Keratinocyte (primary cell): ENCODE results near the gene TMEM169. TPM values are rescaled to one million over a fixed set of nuclear protein-coding genes. Genes with fewer than 3 reads are reported as not detected.

Source experiments
- DNase-seq: peaks from one replicate; pipeline ENCODE4 v3.0.0-alpha.2; 2011; ENCODE audit warnings: low read depth, missing footprints, low spot score
- FAIRE-seq: peaks from 2 replicates; lab custom pipeline; 2011; peaks lifted over from hg19 to GRCh38; lab: Jason Lieb, UNC
- H2AFZ ChIP-seq: 2 replicates; pipeline ENCODE4 v1.6.0; 2012; ENCODE audit warnings: low read length, control low read depth, inconsistent platforms; ENCODE audit not compliant: control insufficient read depth
- H3K27ac ChIP-seq: 2 replicates; pipeline ENCODE4 v1.5.1; 2011; ENCODE audit warnings: low read length; ENCODE audit not compliant: control insufficient read depth, insufficient read depth
- H3K27me3 ChIP-seq: 3 replicates; pipeline ENCODE4 v1.6.0; 2011; ENCODE audit warnings: low read length; ENCODE audit not compliant: control insufficient read depth, insufficient read depth; ENCODE audit errors: extremely low read depth
- H3K36me3 ChIP-seq, 2 experiments: 2 replicates in 1 of 2; 3 replicates in 1 of 2; pipeline ENCODE4 v1.5.1; 2011; ENCODE audit warnings: low read length in 2 of 2, mild to moderate bottlenecking in 1 of 2; ENCODE audit not compliant: control insufficient read depth in 2 of 2, insufficient read depth in 2 of 2; ENCODE audit errors: extremely low read depth in 1 of 2
- H3K4me1 ChIP-seq: 3 replicates; pipeline ENCODE4 v1.5.1; 2011; ENCODE audit warnings: low read length; ENCODE audit not compliant: control insufficient read depth, insufficient read depth; ENCODE audit errors: extremely low read depth
- H3K4me2 ChIP-seq: 3 replicates; pipeline ENCODE4 v1.6.0; 2011; ENCODE audit warnings: low read depth, low read length; ENCODE audit not compliant: control insufficient read depth, insufficient read depth; ENCODE audit errors: extremely low read depth
- H3K4me3 ChIP-seq, 3 experiments: fragments of 200-600 bp in 1 of 3; sonication (generic) in 1 of 3; 2 replicates in 2 of 3; 3 replicates in 1 of 3; pipeline ENCODE4 v1.5.1; 2011 to 2016; ENCODE audit warnings: low read length in 3 of 3, mild to moderate bottlenecking in 3 of 3, control low read depth in 2 of 3, inconsistent platforms in 1 of 3, low read depth in 1 of 3, mixed read lengths in 1 of 3, mixed run types in 1 of 3, moderate library complexity in 1 of 3; ENCODE audit not compliant: control insufficient read depth in 2 of 3, insufficient read depth in 2 of 3; ENCODE audit errors: extremely low read depth in 1 of 3
- H3K79me2 ChIP-seq: 2 replicates; pipeline ENCODE4 v1.6.0; 2012; ENCODE audit warnings: low read length; ENCODE audit not compliant: control insufficient read depth, insufficient read depth
- H3K9ac ChIP-seq: 3 replicates; pipeline ENCODE4 v1.6.0; 2011; ENCODE audit warnings: low read length; ENCODE audit not compliant: control insufficient read depth, insufficient read depth; ENCODE audit errors: extremely low read depth
- H3K9me1 ChIP-seq: 3 replicates; pipeline ENCODE4 v1.6.0; 2011; ENCODE audit warnings: low read length; ENCODE audit not compliant: control insufficient read depth, insufficient read depth; ENCODE audit errors: extremely low read depth
- H3K9me3 ChIP-seq: 2 replicates; pipeline ENCODE4 v1.5.1; 2012; ENCODE audit warnings: low read depth, low read length; ENCODE audit not compliant: control insufficient read depth
- H4K20me1 ChIP-seq: 3 replicates; pipeline ENCODE4 v1.6.0; 2011; ENCODE audit warnings: low read length; ENCODE audit not compliant: control insufficient read depth, insufficient read depth; ENCODE audit errors: extremely low read depth
- EZH2 ChIP-seq: IDR thresholded peaks from one replicate; pipeline ENCODE4 v1.6.1; 2012; ENCODE audit warnings: inconsistent platforms, mild to moderate bottlenecking, low read length, moderate library complexity
- dilution Hi-C: fragments of 300-500 bp; cut with MboI; formaldehyde crosslinking; loops from one replicate; pipeline ENCODE4 v1.7.0; 2020; ENCODE audit warnings: low sequenced_read_pairs; ENCODE audit not compliant: extremely low pct_ligation_motif_present
- polyA plus RNA-seq, 5 experiments: library from polyadenylated mRNA; depleted of rRNA in 3 of 5; stranded (reverse) in 3 of 5; stranded (forward) in 1 of 5; unstranded in 1 of 5; fragments of >200 nt; gene quantifications; 1 replicate in 1 of 5; 2 replicates in 3 of 5; 3 replicates in 1 of 5; pipeline versions ENCODE4 v1.2.1 to v1.2.3, GENCODE V29; 2011 to 2012; ENCODE audit warnings: missing spikeins in 2 of 5, low read depth in 1 of 5, low replicate concordance in 1 of 5
- TF ChIP-seq, protein P1 (sequence below), 3 experiments: IDR thresholded peaks in 1 of 3; conservative IDR thresholded peaks in 1 of 3; optimal IDR thresholded peaks in 1 of 3; 2 replicates in 2 of 3; 3 replicates in 1 of 3; pipeline versions ENCODE3 to v1.5.1; 2011; ENCODE audit warnings: low read length in 3 of 3, mild to moderate bottlenecking in 3 of 3, moderate library complexity in 2 of 3, control low read depth in 1 of 3, inconsistent platforms in 1 of 3; ENCODE audit not compliant: insufficient read depth in 2 of 3; ENCODE audit errors: extremely low read depth in 1 of 3

The TMEM169 gene
- polyA plus RNA-seq, 1 donor (not counting 4 experiments of a cell fraction or from before 2014, with no cell fraction given): not detected

DNA sequence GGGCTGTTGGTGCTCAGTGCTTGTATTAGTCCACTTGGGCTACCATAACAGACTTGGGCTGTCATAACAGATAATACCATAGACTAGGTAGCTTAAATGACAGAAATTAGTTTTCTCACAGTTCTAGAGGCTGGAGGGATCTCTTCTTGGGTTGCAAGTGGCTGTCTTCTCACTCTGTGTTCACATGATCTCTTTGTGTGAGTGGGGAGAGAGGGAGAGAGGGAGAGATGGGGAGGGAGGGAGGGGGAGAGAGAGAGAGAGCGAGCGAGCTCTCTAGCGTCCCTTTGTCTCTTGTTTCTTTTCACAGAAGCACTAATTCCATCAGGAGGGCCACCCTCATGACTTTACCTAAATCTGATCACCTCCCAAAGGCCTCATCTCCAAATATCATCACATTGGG lies 23.0 kb downstream of the TMEM169 start:
- no peak for FAIRE-seq

DNA sequence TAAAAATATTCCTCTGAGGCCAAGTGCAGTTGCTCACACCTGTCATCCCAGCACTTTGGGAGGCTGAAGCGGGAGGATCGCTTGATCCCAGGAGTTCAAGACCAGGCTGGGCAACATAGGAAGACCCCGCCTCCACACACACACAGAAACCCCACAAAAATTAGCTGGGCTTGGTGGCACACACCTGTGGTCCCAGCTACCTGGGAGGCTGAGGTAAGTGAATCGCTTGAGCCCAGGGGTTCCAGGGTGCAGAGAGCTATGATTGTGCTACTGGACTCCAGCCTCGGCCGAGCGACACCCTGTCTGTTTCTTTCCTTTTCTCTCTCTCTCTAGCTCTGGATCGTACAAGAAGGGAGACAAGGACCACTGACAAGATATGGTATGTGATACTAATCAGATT lies 25.6 kb downstream of the TMEM169 start:
- Histone ChIP-seq H3K9ac (peak overlapping the region; percentile 61), H3K27ac (no peak overlapping the region), H2AFZ (peak overlapping the region; percentile 91), H3K4me1 (peaks cover 28% of the 10 kb centered on the region), H3K27me3 (no peaks in the 10 kb centered on the region), H4K20me1 (no peaks in the 10 kb centered on the region), H3K4me3 (peak overlapping the region; percentile 9 to 52 (median 37)), H3K36me3 (peaks cover 12 to 14% of the 10 kb centered on the region in 2 experiments), H3K9me1 (no peaks in the 10 kb centered on the region), H3K4me2 (peak overlapping the region; percentile 85), H3K9me3 (no peaks in the 10 kb centered on the region), H3K79me2 (peaks cover 32% of the 10 kb centered on the region)
- TF ChIP-seq, protein P1, sequence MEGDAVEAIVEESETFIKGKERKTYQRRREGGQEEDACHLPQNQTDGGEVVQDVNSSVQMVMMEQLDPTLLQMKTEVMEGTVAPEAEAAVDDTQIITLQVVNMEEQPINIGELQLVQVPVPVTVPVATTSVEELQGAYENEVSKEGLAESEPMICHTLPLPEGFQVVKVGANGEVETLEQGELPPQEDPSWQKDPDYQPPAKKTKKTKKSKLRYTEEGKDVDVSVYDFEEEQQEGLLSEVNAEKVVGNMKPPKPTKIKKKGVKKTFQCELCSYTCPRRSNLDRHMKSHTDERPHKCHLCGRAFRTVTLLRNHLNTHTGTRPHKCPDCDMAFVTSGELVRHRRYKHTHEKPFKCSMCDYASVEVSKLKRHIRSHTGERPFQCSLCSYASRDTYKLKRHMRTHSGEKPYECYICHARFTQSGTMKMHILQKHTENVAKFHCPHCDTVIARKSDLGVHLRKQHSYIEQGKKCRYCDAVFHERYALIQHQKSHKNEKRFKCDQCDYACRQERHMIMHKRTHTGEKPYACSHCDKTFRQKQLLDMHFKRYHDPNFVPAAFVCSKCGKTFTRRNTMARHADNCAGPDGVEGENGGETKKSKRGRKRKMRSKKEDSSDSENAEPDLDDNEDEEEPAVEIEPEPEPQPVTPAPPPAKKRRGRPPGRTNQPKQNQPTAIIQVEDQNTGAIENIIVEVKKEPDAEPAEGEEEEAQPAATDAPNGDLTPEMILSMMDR (optimal IDR thresholded peaks at IDR 0.05 in 1 of 3, IDR thresholded peaks at IDR 0.05 in 1 of 3, conservative IDR thresholded peaks at IDR 0.05 in 1 of 3; ENCODE audit: extremely low read depth in 1 of 3, insufficient read depth in 2 of 3, low read length in 3 of 3): no peak
- TF ChIP-seq EZH2: no peak
- FAIRE-seq (no peak), DNase-seq (no peak)
- dilution Hi-C loops: no loop called here

More for the DNA sequence above, 23.0 kb downstream of the TMEM169 start:
- no peak overlapping the region for H2AFZ ChIP-seq
- H3K9ac ChIP-seq: no peak overlapping the region
- no peak overlapping the region for H3K27ac ChIP-seq
- DNase-seq: no peak
- no peaks in the 10 kb centered on the region for H3K27me3 ChIP-seq
- no peak for TF ChIP-seq EZH2
- TF ChIP-seq, protein P1 (optimal IDR thresholded peaks at IDR 0.05 in 1 of 3, IDR thresholded peaks at IDR 0.05 in 1 of 3, conservative IDR thresholded peaks at IDR 0.05 in 1 of 3; ENCODE audit: extremely low read depth in 1 of 3, insufficient read depth in 2 of 3, low read length in 3 of 3): no peak
- peaks cover 14% of the 10 kb centered on the region for H3K4me1 ChIP-seq
- dilution Hi-C loops: no loop called here
- H3K4me2 ChIP-seq: no peak overlapping the region
- no peaks in the 10 kb centered on the region for H4K20me1 ChIP-seq
- H3K79me2 ChIP-seq: peaks cover 6% of the 10 kb centered on the region
- no peaks in the 10 kb centered on the region for H3K9me3 ChIP-seq
- no peaks in the 10 kb centered on the region for H3K9me1 ChIP-seq
- H3K4me3 ChIP-seq: no peak overlapping the region
- H3K36me3 ChIP-seq: no peaks in the 10 kb centered on the region
